Left lung (tissue), 10 donors: ENCODE results near the gene TSPEAR. TPM values are rescaled to one million over a fixed set of nuclear protein-coding genes. Genes with fewer than 3 reads are reported as not detected.
"Not testable (repeated sequence)": the region's sequence is repeated elsewhere in the genome, so short reads cannot be mapped to it uniquely, and the experiment has no call there.

Experiments
- ATAC-seq: fragments of 200-7000 bp; cut with Tn5 transposase; one replicate; pipeline ENCODE4 v1.9.1; 2020; ENCODE audit warnings: moderate library complexity
- DNase-seq, 4 donors: peaks; one replicate each; pipeline ENCODE4 v3.0.0-alpha.2; 2013 to 2020
- H3K27ac ChIP-seq, 2 donors: fragments of 200-600 bp; sonication (generic) in 1 of 2; one replicate each; pipeline versions ENCODE4 v1.5.0 to v1.8.0; 2020 to 2021
- H3K27me3 ChIP-seq, 2 donors: fragments of 200-600 bp; sonication (generic) in 1 of 2; one replicate each; pipeline versions ENCODE4 v1.5.0 to v1.8.0; 2020 to 2021
- H3K36me3 ChIP-seq, 2 donors: fragments of 200-600 bp; sonication (generic) in 1 of 2; one replicate each; pipeline versions ENCODE4 v1.5.0 to v1.8.0; 2020 to 2021
- H3K4me1 ChIP-seq, 2 donors: fragments of 200-600 bp; one replicate each; pipeline ENCODE4 v1.8.0; 2021
- H3K4me3 ChIP-seq, 2 donors: fragments of 200-600 bp; sonication (generic) in 1 of 2; one replicate each; pipeline versions ENCODE4 v1.5.0 to v1.8.0; 2020 to 2021; ENCODE audit warnings: mild to moderate bottlenecking in 1 of 2
- H3K9me3 ChIP-seq, 2 donors: fragments of 200-600 bp; sonication (generic) in 1 of 2; one replicate each; pipeline versions ENCODE4 v1.5.0 to v1.8.0; 2020 to 2021
- CTCF ChIP-seq, 2 donors: fragments of 200-600 bp; sonication (generic) in 1 of 2; IDR thresholded peaks; one replicate each; pipeline versions ENCODE4 v1.5.0 to v1.8.0; 2021; ENCODE audit warnings: antibody characterized with exemption in 2 of 2
- intact Hi-C, 2 donors: fragments of 100-400 bp; cut with DNase I; formaldehyde crosslinking; loops; one replicate each; pipeline versions ENCODE4 v1.11.2 to v1.14.2; 2022
- polyA plus RNA-seq, 6 donors: library from polyadenylated mRNA; unstranded; fragments of 120-200 nt; gene quantifications; one replicate each; pipeline ENCODE4 v1.2.1, GENCODE V29; 2013; ENCODE audit not compliant: insufficient read length in 6 of 6
- total RNA-seq, 2 donors: library from RNA; stranded (reverse); fragmentation: NEBNext Ultra II Directional; extraction: Animal tissue kit (Norgen Biotek cat#: 25700); gene quantifications; one replicate each; pipeline ENCODE4 v1.2.1, GENCODE V29; 2021
- donor health status: DM: no; HTN: yes; CAD: no.
- donor health status: DM: no; HTN: no; CAD: no.

TSPEAR gene
- total and polyA plus RNA-seq, 8 donors, result 0.10 to 4.7 (median 3.3) TPM

- Histone ChIP-seq H3K27ac (no peak overlapping the region), H3K36me3 (no peaks in the 10 kb centered on the region), H3K27me3 (peaks cover 12 to 95% of the 10 kb centered on the region in 2 donors), H3K4me1 (no peaks in the 10 kb centered on the region), H3K9me3 (no peaks in the 10 kb centered on the region), H3K4me3 (no peak overlapping the region)
- no peak for DNase-seq
- intact Hi-C loops, result no loop called here
- no peak for ATAC-seq
- no peak for TF ChIP-seq CTCF (IDR thresholded peaks at IDR 0.05)
Observed at GRCh38 chr21:44701023-44701400, 10.4 kb downstream of the TSPEAR start.

DNA sequence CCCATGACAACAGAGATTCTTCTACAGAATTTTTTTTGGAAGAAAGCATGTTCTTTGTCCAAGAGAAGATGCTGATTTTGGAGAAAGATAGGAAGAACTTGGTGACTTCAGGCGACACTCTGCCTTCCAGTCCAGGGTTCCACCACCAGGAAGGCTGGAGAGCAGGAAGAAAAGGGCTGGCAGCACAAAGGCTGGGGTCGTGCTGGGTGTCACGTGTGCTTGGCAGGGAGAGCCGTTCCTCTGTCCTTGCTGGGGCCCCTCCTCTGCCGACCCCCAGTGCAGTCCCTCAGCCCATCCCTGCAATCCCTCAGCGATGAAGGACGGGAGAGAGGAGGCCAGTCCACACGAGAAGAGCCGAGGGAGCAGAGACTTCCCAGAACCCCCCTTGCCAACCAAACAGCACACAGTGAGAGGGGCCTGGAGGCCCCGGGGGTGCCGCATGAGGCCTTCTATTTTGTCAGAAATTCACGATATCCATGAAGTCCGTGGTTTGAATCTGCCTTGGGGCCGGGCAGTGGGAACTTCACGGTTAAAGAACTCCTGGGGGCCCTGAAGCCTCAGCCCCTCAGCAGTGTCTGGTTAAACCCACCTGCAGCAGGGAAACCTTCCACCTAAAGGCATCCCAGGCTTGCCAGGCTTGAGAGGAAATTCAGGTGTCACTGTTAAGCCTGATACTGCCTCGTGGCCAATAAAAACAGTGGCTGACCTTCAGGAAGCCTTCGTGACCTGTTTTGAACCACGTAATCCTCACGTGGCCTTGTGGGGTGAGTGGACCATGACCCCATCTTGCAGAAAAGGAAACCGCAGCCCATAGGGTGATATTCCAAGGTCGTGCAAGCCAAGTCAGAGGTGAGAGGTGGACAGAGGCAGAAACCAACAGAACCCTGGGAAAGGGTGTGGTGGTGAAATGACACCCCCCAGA, 11.0 kb downstream of the TSPEAR start:
- DNase-seq (no peak), ATAC-seq (no peak)
- Histone ChIP-seq H3K27ac (no peak overlapping the region), H3K27me3 (peaks cover 10 to 95% of the 10 kb centered on the region in 2 donors), H3K4me1 (no peaks in the 10 kb centered on the region), H3K36me3 (no peaks in the 10 kb centered on the region), H3K9me3 (no peaks in the 10 kb centered on the region), H3K4me3 (no peak overlapping the region)
- TF ChIP-seq CTCF (IDR thresholded peaks at IDR 0.05), result no peak
- intact Hi-C loops, result no loop called here

DNA sequence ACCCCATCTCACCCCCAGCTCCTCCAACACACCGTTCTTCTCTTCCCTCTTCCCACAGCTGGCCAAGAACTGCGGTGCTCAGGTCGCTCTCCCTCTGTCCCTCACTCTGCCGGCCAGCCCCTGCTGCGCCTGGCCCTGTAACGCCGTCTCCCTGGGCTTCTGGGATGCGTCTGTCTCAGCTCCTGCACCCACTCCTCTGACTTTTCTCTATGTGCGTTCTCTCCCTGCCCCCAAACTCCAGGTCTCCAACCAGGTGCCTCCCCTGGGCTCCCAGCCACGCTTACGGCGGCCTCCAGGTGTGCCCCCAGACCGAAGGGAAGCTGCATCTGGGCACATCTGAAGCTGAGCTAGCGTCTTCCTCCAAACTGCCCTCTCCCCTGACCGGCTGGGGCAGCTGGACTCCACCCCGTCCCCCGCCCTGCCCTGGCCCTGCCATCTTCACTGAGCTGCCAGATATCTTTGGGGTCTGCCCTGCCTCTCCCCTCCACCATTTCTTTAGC, 11.8 kb downstream of the TSPEAR start:
- no peak overlapping the region for H3K27ac ChIP-seq
- DNase-seq, result peak in 1 of 4 donors; percentile 58
- ATAC-seq, result no peak
- TF ChIP-seq CTCF (IDR thresholded peaks at IDR 0.05), result no peak
- intact Hi-C loops, result no loop called here
- no peaks in the 10 kb centered on the region for H3K9me3 ChIP-seq
- no peaks in the 10 kb centered on the region for H3K36me3 ChIP-seq
- no peaks in the 10 kb centered on the region for H3K4me1 ChIP-seq
- peaks cover 10 to 90% of the 10 kb centered on the region in 2 donors for H3K27me3 ChIP-seq
- H3K4me3 ChIP-seq, result no peak overlapping the region

GRCh38 chr21:44697811-44698734, 13.3 kb downstream of the TSPEAR start:
- peak in 1 of 4 donors; percentile 76 for DNase-seq
- no peak overlapping the region for H3K27ac ChIP-seq
- intact Hi-C loops, result no loop called here

DNA sequence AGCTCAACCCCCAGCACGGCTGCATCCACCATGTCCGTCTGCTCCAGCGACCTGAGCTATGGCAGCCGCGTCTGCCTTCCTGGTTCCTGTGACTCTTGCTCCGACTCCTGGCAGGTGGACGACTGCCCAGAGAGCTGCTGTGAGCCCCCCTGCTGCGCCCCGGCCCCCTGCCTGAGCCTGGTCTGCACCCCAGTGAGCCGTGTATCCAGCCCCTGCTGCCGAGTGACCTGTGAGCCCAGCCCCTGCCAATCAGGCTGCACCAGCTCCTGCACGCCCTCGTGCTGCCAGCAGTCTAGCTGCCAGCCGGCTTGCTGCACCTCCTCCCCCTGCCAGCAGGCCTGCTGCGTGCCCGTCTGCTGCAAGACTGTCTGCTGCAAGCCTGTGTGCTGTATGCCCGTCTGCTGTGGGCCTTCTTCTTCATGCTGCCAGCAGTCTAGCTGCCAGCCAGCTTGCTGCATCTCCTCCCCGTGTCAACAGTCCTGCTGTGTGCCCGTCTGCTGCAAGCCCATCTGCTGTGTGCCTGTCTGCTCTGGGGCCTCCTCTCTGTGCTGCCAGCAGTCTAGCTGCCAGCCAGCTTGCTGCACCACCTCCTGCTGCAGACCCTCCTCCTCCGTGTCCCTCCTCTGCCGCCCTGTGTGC, 14.1 kb downstream of the TSPEAR start, which contains the start of gene KRTAP10-12:
Gene KRTAP10-12, plus strand, starts transcription at position 1 of the 639 bp plus-strand sequence. Its CDS starts 30 bp downstream, at position 31.
- H3K27ac ChIP-seq, result not testable (repeated sequence)

More at GRCh38 chr21:44697811-44698734, 13.3 kb downstream of the TSPEAR start:
- H3K4me1 ChIP-seq, result no peaks in the 10 kb centered on the region
- H3K9me3 ChIP-seq, result peaks cover 0 to 15% of the 10 kb centered on the region in 2 donors
- peaks cover 6 to 79% of the 10 kb centered on the region in 2 donors for H3K27me3 ChIP-seq
- H3K4me3 ChIP-seq, result no peak overlapping the region
- ATAC-seq, result no peak
- TF ChIP-seq CTCF (IDR thresholded peaks at IDR 0.05), result no peak
- H3K36me3 ChIP-seq, result no peaks in the 10 kb centered on the region

More for the DNA sequence above, 14.1 kb downstream of the TSPEAR start, which contains the start of gene KRTAP10-12:
- H3K4me3 ChIP-seq, ATAC-seq, H3K4me1 ChIP-seq, DNase-seq, intact Hi-C loops, H3K36me3 ChIP-seq: not testable (repeated sequence)
- Histone ChIP-seq H3K27me3 (peaks cover 6 to 72% of the 10 kb centered on the region in 2 donors), H3K9me3 (peaks cover 0 to 23% of the 10 kb centered on the region in 2 donors)
